H1 (cell line): Measurements from ENCODE around the gene ATG16L2. TPM values are rescaled to one million over a fixed set of nuclear protein-coding genes. Genes with fewer than 3 reads are reported as not detected.

Experiments
- CTCF ChIA-PET: fragments of 300-600 bp; sonication (Branson Sonifier 250); formaldehyde crosslinking; loops from one replicate; lab custom pipeline; 2021; ENCODE audit not compliant: partially characterized antibody; lab: Charles Lee
- POLR2A ChIA-PET: fragments of 300-600 bp; sonication (Branson Sonifier 250); formaldehyde crosslinking; loops from one replicate; lab custom pipeline; 2021; ENCODE audit warnings: inconsistent platforms; ENCODE audit not compliant: partially characterized antibody; lab: Charles Lee
- DNase-seq, 2 experiments: peaks; one replicate each; pipeline versions ENCODE4 v3.0.0 to v3.0.0-alpha.2; 2010 to 2022; ENCODE audit warnings: low spot score in 2 of 2, low read depth in 1 of 2, mixed read lengths in 1 of 2
- FAIRE-seq: peaks from 2 replicates; lab custom pipeline; 2011; peaks lifted over from hg19 to GRCh38; lab: Jason Lieb, UNC
- H2AFZ ChIP-seq: 2 replicates; pipeline ENCODE4 v1.8.1; 2012; ENCODE audit warnings: low read length, inconsistent platforms
- H2AK5ac ChIP-seq: 2 replicates; pipeline ENCODE4 v1.6.1; 2013; ENCODE audit warnings: low read depth, low read length
- H2BK120ac ChIP-seq: replicated peaks from 2 replicates; pipeline ENCODE3; 2013; ENCODE audit warnings: low read depth, low read length, inconsistent platforms
- H2BK12ac ChIP-seq: 2 replicates; pipeline ENCODE4 v1.6.1; 2013; ENCODE audit warnings: low read depth, low read length
- H2BK15ac ChIP-seq: 2 replicates; pipeline ENCODE4 v1.6.1; 2013; ENCODE audit warnings: low read length
- H2BK20ac ChIP-seq: 2 replicates; pipeline ENCODE4 v1.6.1; 2013; ENCODE audit warnings: low read length
- H2BK5ac ChIP-seq: 2 replicates; pipeline ENCODE4 v1.6.1; 2013; ENCODE audit warnings: low read depth, low read length
- H3K14ac ChIP-seq: 2 replicates; pipeline ENCODE4 v1.6.1; 2013; ENCODE audit warnings: inconsistent platforms; ENCODE audit not compliant: insufficient read length
- H3K18ac ChIP-seq: 2 replicates; pipeline ENCODE4 v1.6.1; 2013; ENCODE audit warnings: low read length; ENCODE audit errors: extremely low read depth
- H3K23ac ChIP-seq: 2 replicates; pipeline ENCODE4 v1.6.1; 2013; ENCODE audit warnings: inconsistent platforms; ENCODE audit not compliant: insufficient read length
- H3K23me2 ChIP-seq: 2 replicates; pipeline ENCODE4 v1.6.1; 2013; ENCODE audit warnings: low read depth, low read length
- H3K27ac ChIP-seq: 2 replicates; pipeline ENCODE4 v1.6.1; 2011; ENCODE audit warnings: low read depth, low read length, inconsistent platforms
- H3K27me3 ChIP-seq, 4 experiments: replicated peaks in 1 of 4; 1 replicate in 1 of 4; 2 replicates in 3 of 4; pipeline versions ENCODE4 v1.6.1 to v1.8.1; 2011 to 2013; ENCODE audit warnings: low read length in 3 of 4, mild to moderate bottlenecking in 3 of 4, inconsistent platforms in 2 of 4, mixed read lengths in 2 of 4, moderate library complexity in 1 of 4; ENCODE audit not compliant: control insufficient read depth in 3 of 4, insufficient read depth in 3 of 4; ENCODE audit errors: extremely low read depth in 1 of 4
- H3K36me3 ChIP-seq, 4 experiments: 2 replicates each; pipeline versions ENCODE4 v1.6.1 to v1.8.1; 2011 to 2013; ENCODE audit warnings: mild to moderate bottlenecking in 4 of 4, low read length in 3 of 4, moderate library complexity in 2 of 4, control low read depth in 1 of 4, inconsistent platforms in 1 of 4; ENCODE audit not compliant: insufficient read depth in 4 of 4, control insufficient read depth in 2 of 4
- H3K4ac ChIP-seq: replicated peaks from 2 replicates; pipeline ENCODE3; 2013; ENCODE audit warnings: low read length, low read depth, mixed read lengths, inconsistent platforms; ENCODE audit not compliant: insufficient read length
- H3K4me1 ChIP-seq, 4 experiments: replicated peaks in 1 of 4; 1 replicate in 1 of 4; 2 replicates in 3 of 4; pipeline versions ENCODE4 v1.6.1 to v1.8.1; 2011 to 2013; ENCODE audit warnings: low read length in 3 of 4, inconsistent platforms in 2 of 4, mixed read lengths in 1 of 4; ENCODE audit not compliant: insufficient read depth in 4 of 4, control insufficient read depth in 3 of 4
- H3K4me2 ChIP-seq, 2 experiments: 2 replicates each; pipeline versions ENCODE4 v1.6.1 to v1.8.1; 2011 to 2013; ENCODE audit warnings: low read depth in 2 of 2, low read length in 2 of 2, control low read depth in 1 of 2, inconsistent platforms in 1 of 2, mild to moderate bottlenecking in 1 of 2; ENCODE audit not compliant: insufficient read depth in 1 of 2
- H3K4me3 ChIP-seq, 4 experiments: fragments of 200-600, 300-600 bp in 1 of 4; sonication (generic), shearing (Covaris generic), sonication (Bioruptor Twin) in 1 of 4; 2 replicates each; pipeline versions ENCODE4 v1.5.1 to v1.8.1; 2011 to 2016; ENCODE audit warnings: low read length in 4 of 4, low read depth in 3 of 4, control low read depth in 2 of 4, inconsistent platforms in 2 of 4, mild to moderate bottlenecking in 2 of 4, mixed read lengths in 1 of 4, moderate library complexity in 1 of 4; ENCODE audit not compliant: insufficient read depth in 2 of 4; ENCODE audit errors: extremely low read depth in 1 of 4
- H3K56ac ChIP-seq: replicated peaks from 2 replicates; pipeline ENCODE3; 2013; ENCODE audit warnings: low read depth, mild to moderate bottlenecking, mixed read lengths, low read length, inconsistent platforms; ENCODE audit not compliant: insufficient read length
- H3K79me1 ChIP-seq: 2 replicates; pipeline ENCODE4 v1.6.1; 2013; ENCODE audit warnings: low read depth, low read length, control low read depth
- H3K79me2 ChIP-seq, 2 experiments: 2 replicates each; pipeline versions ENCODE4 v1.6.1 to v1.8.1; 2012 to 2013; ENCODE audit warnings: low read length in 2 of 2, mild to moderate bottlenecking in 2 of 2, inconsistent platforms in 1 of 2; ENCODE audit not compliant: insufficient read depth in 2 of 2, control insufficient read depth in 1 of 2
- H3K9ac ChIP-seq, 4 experiments: replicated peaks in 1 of 4; 1 replicate in 1 of 4; 2 replicates in 3 of 4; pipeline versions ENCODE4 v1.6.1 to v1.8.1; 2011 to 2013; ENCODE audit warnings: low read depth in 3 of 4, low read length in 3 of 4, control low read depth in 2 of 4, mild to moderate bottlenecking in 2 of 4, moderate library complexity in 2 of 4, inconsistent platforms in 1 of 4; ENCODE audit errors: extremely low read depth in 1 of 4
- H3K9me3 ChIP-seq, 2 experiments: 2 replicates each; pipeline versions ENCODE4 v1.6.1 to v1.8.1; 2012 to 2013; ENCODE audit warnings: mild to moderate bottlenecking in 2 of 2, moderate library complexity in 2 of 2, control low read depth in 1 of 2, inconsistent platforms in 1 of 2, low read depth in 1 of 2, low read length in 1 of 2, mixed read lengths in 1 of 2; ENCODE audit not compliant: insufficient read depth in 2 of 2
- H4K20me1 ChIP-seq, 2 experiments: replicated peaks in 1 of 2; 2 replicates each; pipeline versions ENCODE3 to v1.8.1; 2011 to 2013; ENCODE audit warnings: inconsistent platforms in 2 of 2, low read length in 2 of 2, mild to moderate bottlenecking in 1 of 2; ENCODE audit not compliant: insufficient read depth in 2 of 2, control insufficient read depth in 1 of 2
- H4K5ac ChIP-seq: 2 replicates; pipeline ENCODE4 v1.6.1; 2013; ENCODE audit warnings: low read length, low read depth, mixed read lengths, inconsistent platforms; ENCODE audit not compliant: insufficient read length
- H4K8ac ChIP-seq: 2 replicates; pipeline ENCODE4 v1.8.0; 2013; ENCODE audit warnings: mild to moderate bottlenecking, moderate library complexity, low read length, inconsistent platforms; ENCODE audit not compliant: insufficient read depth; ENCODE audit errors: extremely low read depth
- H4K91ac ChIP-seq: replicated peaks from 2 replicates; pipeline ENCODE3; 2013; ENCODE audit warnings: low read length, mixed read lengths, inconsistent platforms; ENCODE audit not compliant: insufficient read length
- ATF2 ChIP-seq: IDR thresholded peaks from 2 replicates; pipeline ENCODE4 v1.6.1; 2012; ENCODE audit warnings: low read length, inconsistent platforms
- BACH1 ChIP-seq: IDR thresholded peaks from 2 replicates; pipeline ENCODE4 v1.6.1; 2012; ENCODE audit warnings: low read length, improper control_type of control experiment
- E2F6 ChIP-seq: IDR thresholded peaks from 2 replicates; pipeline ENCODE4 v1.6.1; 2012; ENCODE audit warnings: inconsistent platforms
- GABPA ChIP-seq: IDR thresholded peaks from 2 replicates; pipeline ENCODE4 v1.6.1; 2011; ENCODE audit warnings: mild to moderate bottlenecking, low read length, moderate library complexity, borderline replicate concordance; ENCODE audit not compliant: insufficient read depth
- JUND ChIP-seq: IDR thresholded peaks from 2 replicates; pipeline ENCODE4 v1.6.1; 2011; ENCODE audit warnings: mild to moderate bottlenecking, improper control_type of control experiment, low read length
- POLR2AphosphoS5 ChIP-seq: IDR thresholded peaks from 2 replicates; pipeline ENCODE4 v1.6.1; 2011; ENCODE audit warnings: low read depth, low read length
- SIRT6 ChIP-seq: IDR thresholded peaks from one replicate; pipeline ENCODE4 v1.7.1; 2012; ENCODE audit warnings: low read length, inconsistent platforms
- TAF7 ChIP-seq: optimal IDR thresholded peaks from 2 replicates; pipeline ENCODE3; 2011; ENCODE audit warnings: low read depth, mild to moderate bottlenecking, inconsistent platforms, low read length, moderate library complexity, borderline replicate concordance
- WGBS, 2 experiments: shearing (Covaris generic) in 1 of 2; methylation state at CpG; one replicate each; pipeline versions ENCODE4 v1.1.6 to v1.1.7; 2013 to 2015; ENCODE audit warnings: low lambda C conversion rate in 2 of 2, mixed read lengths in 2 of 2, inconsistent platforms in 1 of 2, low coverage in 1 of 2, missing lambda C conversion rate in 1 of 2; ENCODE audit not compliant: insufficient replicate concordance in 2 of 2, insufficient coverage in 1 of 2, insufficient read length in 1 of 2; ENCODE audit errors: extremely low coverage in 1 of 2, missing lambda C conversion rate in 1 of 2; 5-methylcytosine and 5-hydroxymethylcytosine counted together
- polyA plus RNA-seq, 7 experiments: library from polyadenylated mRNA; depleted of rRNA in 3 of 7; stranded (reverse) in 5 of 7; unstranded in 2 of 7; fragments of >200 nt in 5 of 7; fragments of 200-250 nt in 2 of 7; gene quantifications; 1 replicate in 5 of 7; 2 replicates in 1 of 7; 4 replicates in 1 of 7; pipeline versions ENCODE4 v1.2.1 to v1.2.3, GENCODE V29; 2011 to 2013; ENCODE audit warnings: missing spikeins in 2 of 7, mixed read lengths in 2 of 7
- total RNA-seq: library from RNA; stranded (reverse); fragmentation: NEBNext Ultra II Directional; extraction: Animal tissue kit (Norgen Biotek cat#: 25700); gene quantifications from 2 replicates; pipeline ENCODE4 v1.2.1, GENCODE V29; 2021
- TF ChIP-seq, protein P1 (sequence below): IDR thresholded peaks from 2 replicates; pipeline ENCODE4 v1.6.1; 2012; ENCODE audit warnings: inconsistent platforms

The ATG16L2 gene
- total and polyA plus RNA-seq, 2 of the 8 experiments (the other 6 are each of a cell fraction or from before 2014, with no cell fraction given), result 11.0 to 18.5 TPM

DNA sequence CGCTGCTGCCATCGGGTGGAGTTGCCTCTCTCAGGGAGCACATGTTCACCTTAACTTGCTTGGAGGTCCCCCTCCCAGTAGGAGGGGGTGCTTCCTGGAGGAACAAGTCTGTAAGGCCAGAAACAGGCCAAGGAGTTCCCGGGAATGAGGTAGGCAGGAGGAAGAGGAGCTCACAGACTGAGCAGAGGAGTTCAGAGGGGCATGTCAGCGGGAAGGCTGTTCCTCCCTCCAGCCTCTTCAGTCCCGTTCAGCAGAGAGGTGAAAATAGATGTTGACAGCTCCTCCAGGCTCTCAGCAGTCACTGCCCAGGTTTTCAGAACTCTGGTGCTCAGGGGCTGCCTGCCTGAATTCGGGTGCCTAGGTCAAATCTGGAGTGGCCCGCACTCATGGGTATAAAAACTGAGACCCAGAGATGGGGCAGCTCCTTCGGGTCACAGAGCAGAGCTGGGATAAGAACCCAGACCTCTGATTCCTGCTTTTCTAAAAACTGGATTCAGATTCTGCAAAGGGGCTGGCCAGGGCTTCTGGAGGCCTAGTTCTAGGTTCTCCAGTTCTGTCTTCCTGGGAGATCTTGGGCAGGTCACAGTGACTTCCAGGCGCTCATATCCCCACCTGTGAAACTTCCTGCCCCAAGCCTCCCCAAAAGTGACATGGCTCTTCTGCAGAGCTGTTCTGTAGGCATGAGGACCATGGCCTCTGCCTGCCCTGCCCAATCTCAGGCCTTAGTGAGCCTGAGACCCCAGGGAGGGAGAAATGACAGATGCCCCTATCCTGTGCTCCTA is 18.3 kb downstream of the ATG16L2 start:
- CTCF ChIA-PET, result interaction anchor here (0.6 to 11.9 kb wide), 45 partner anchors 9 to 456 kb away, joined by 3 to 258 read pairs (median 5); partner anchors contain the start of gene FCHSD2
- Histone ChIP-seq H3K14ac (no peak overlapping the region), H3K23me2 (no peaks in the 10 kb centered on the region), H2BK120ac (no peak overlapping the region), H4K20me1 (no peaks in the 10 kb centered on the region), H3K9ac (no peak overlapping the region), H3K23ac (no peak overlapping the region), H4K8ac (no peak overlapping the region; the same call in 1 of the 2 replicates), H3K27ac (no peak overlapping the region), H2BK12ac (no peak overlapping the region), H2BK5ac (0 out of 2 replicates have a peak overlapping the region, but pooled peaks have one; percentile 5), H3K36me3 (no peaks in the 10 kb centered on the region; a peak in 1 of 8 replicates), H3K27me3 (no peaks in the 10 kb centered on the region; a peak in 1 of 7 replicates), H3K18ac (peak overlapping the region; percentile 34; the same call in 1 of the 2 replicates), H3K9me3 (no peaks in the 10 kb centered on the region), H2BK20ac (no peak overlapping the region), H3K79me2 (no peaks in the 10 kb centered on the region), H2AFZ (no peak overlapping the region), H3K4me1 (peaks cover 0 to 5% (median 4%) of the 10 kb centered on the region in 4 experiments; a peak in 6 of 7 replicates), H2AK5ac (0 out of 2 replicates have a peak overlapping the region, but pooled peaks have one; percentile 32), H3K4me3 (no peak overlapping the region), H3K79me1 (no peaks in the 10 kb centered on the region; the same call in 1 of the 2 replicates), H3K4ac (no peak overlapping the region), H3K56ac (no peak overlapping the region), H4K91ac (peak overlapping the region; percentile 4), H4K5ac (no peak overlapping the region), H2BK15ac (no peak overlapping the region), H3K4me2 (no peak overlapping the region)
- TF ChIP-seq, protein P1, sequence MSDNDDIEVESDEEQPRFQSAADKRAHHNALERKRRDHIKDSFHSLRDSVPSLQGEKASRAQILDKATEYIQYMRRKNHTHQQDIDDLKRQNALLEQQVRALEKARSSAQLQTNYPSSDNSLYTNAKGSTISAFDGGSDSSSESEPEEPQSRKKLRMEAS, result peak; percentile 35; the same call in 1 of the 2 replicates
- TF ChIP-seq SIRT6 (no peak), GABPA (no peak), JUND (no peak), ATF2 (no peak), E2F6 (peak; percentile 53), BACH1 (no peak), POLR2AphosphoS5 (no peak), TAF7 (no peak)
- DNase-seq (no peak), FAIRE-seq (no peak)
- POLR2A ChIA-PET, result interaction anchor here (1.5 to 1.8 kb wide), 2 partner anchors 10 to 410 kb away, joined by 3 read pairs; no protein-coding TSS in a partner anchor
- 89% methylated on average over 8 of the region's 9 CpGs; no CpG with 5 or more reads in 1 of the 2 experiments for WGBS, 2 experiments
